Gastrocnemius medialis (tissue), 4 donors: Measurements from ENCODE around the gene SLF1. TPM values are rescaled to one million over a fixed set of nuclear protein-coding genes. Genes with fewer than 3 reads are reported as not detected.

Source experiments
- ATAC-seq, 2 donors: fragments of 150-250 bp; one replicate each; pipeline ENCODE4 v1.9.1; 2016
- DNase-seq, 2 donors: peaks; one replicate each; pipeline ENCODE4 v3.0.0-alpha.2; 2019
- H3K27ac ChIP-seq, 4 donors: fragments of 200-600 bp; sonication (generic); 1 replicate in 1 of 4; 2 replicates in 3 of 4; pipeline ENCODE4 v1.5.1; 2016 to 2018; ENCODE audit warnings: mild to moderate bottlenecking in 2 of 4, moderate library complexity in 1 of 4
- H3K27me3 ChIP-seq, 3 donors: fragments of 200-600 bp; sonication (generic) in 2 of 3; 1 replicate in 1 of 3; 2 replicates in 2 of 3; pipeline versions ENCODE4 v1.5.1 to v1.6.0; 2016 to 2019; ENCODE audit warnings: mild to moderate bottlenecking in 1 of 3, moderate library complexity in 1 of 3
- H3K36me3 ChIP-seq, 2 donors: fragments of 200-600 bp; sonication (generic) in 1 of 2; one replicate each; pipeline ENCODE4 v1.5.1; 2017 to 2018
- H3K4me1 ChIP-seq, 2 donors: fragments of 200-600 bp; sonication (generic) in 1 of 2; one replicate each; pipeline ENCODE4 v1.5.1; 2016 to 2017; ENCODE audit warnings: mild to moderate bottlenecking in 2 of 2
- H3K4me3 ChIP-seq, 4 donors: fragments of 200-600 bp; sonication (generic) in 3 of 4; 1 replicate in 1 of 4; 2 replicates in 3 of 4; pipeline ENCODE4 v1.5.1; 2016 to 2019; ENCODE audit warnings: mild to moderate bottlenecking in 2 of 4
- H3K9me3 ChIP-seq, 3 donors: fragments of 200-600 bp; sonication (generic) in 2 of 3; 1 replicate in 1 of 3; 2 replicates in 2 of 3; pipeline ENCODE4 v1.5.1; 2016 to 2019
- POLR2A ChIP-seq, 2 donors: fragments of 450-650 bp; IDR thresholded peaks; one replicate each; pipeline ENCODE4 v1.6.1; 2017; ENCODE audit warnings: antibody characterized with exemption in 2 of 2, mild to moderate bottlenecking in 2 of 2, moderate library complexity in 2 of 2
- in situ Hi-C, 4 donors: fragments of 200-750 bp; cut with MboI; loops; one replicate each; pipeline versions ENCODE4 v1.15.0 to v1.8.0; 2017; ENCODE audit warnings: low sequenced_read_pairs in 4 of 4
- intact Hi-C: fragments of 100-400 bp; cut with DNase I; formaldehyde crosslinking; loops from one replicate; pipeline ENCODE4 v1.15.1; 2023; ENCODE audit warnings: low total_unique reads
- total RNA-seq, 4 donors: library from RNA; depleted of rRNA; stranded (reverse); fragments of >200 nt; gene quantifications; one replicate each; pipeline versions ENCODE4 v1.1.0 to v1.2.3, GENCODE V29; 2016
- TF ChIP-seq, protein P1 (sequence below), 5 experiments: fragments of 450-650 bp in 3 of 5; fragments of 200-600 bp in 2 of 5; sonication (generic) in 2 of 5; IDR thresholded peaks in 4 of 5; conservative IDR thresholded peaks in 1 of 5; 1 replicate in 4 of 5; 2 replicates in 1 of 5; pipeline ENCODE4 v1.5.1; 2016 to 2019; ENCODE audit warnings: antibody characterized with exemption in 5 of 5, mild to moderate bottlenecking in 3 of 5, moderate library complexity in 3 of 5

Gene SLF1
- total RNA-seq, 4 donors from 2014 or later, result 1.0 to 2.6 (median 1.9) TPM

- DNase-seq, result no peak
- TF ChIP-seq, protein P1, sequence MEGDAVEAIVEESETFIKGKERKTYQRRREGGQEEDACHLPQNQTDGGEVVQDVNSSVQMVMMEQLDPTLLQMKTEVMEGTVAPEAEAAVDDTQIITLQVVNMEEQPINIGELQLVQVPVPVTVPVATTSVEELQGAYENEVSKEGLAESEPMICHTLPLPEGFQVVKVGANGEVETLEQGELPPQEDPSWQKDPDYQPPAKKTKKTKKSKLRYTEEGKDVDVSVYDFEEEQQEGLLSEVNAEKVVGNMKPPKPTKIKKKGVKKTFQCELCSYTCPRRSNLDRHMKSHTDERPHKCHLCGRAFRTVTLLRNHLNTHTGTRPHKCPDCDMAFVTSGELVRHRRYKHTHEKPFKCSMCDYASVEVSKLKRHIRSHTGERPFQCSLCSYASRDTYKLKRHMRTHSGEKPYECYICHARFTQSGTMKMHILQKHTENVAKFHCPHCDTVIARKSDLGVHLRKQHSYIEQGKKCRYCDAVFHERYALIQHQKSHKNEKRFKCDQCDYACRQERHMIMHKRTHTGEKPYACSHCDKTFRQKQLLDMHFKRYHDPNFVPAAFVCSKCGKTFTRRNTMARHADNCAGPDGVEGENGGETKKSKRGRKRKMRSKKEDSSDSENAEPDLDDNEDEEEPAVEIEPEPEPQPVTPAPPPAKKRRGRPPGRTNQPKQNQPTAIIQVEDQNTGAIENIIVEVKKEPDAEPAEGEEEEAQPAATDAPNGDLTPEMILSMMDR (IDR thresholded peaks at IDR 0.05 in 4 of 5, conservative IDR thresholded peaks at IDR 0.05 in 1 of 5), result no peak
- TF ChIP-seq POLR2A (IDR thresholded peaks at IDR 0.05), result no peak
- Histone ChIP-seq H3K36me3 (no peaks in the 10 kb centered on the region), H3K9me3 (no peaks in the 10 kb centered on the region), H3K4me1 (no peaks in the 10 kb centered on the region), H3K27me3 (no peaks in the 10 kb centered on the region), H3K27ac (no peak overlapping the region), H3K4me3 (no peak overlapping the region)
- ATAC-seq, result peak in 1 of 2 donors; percentile 53
- intact Hi-C loops (no loop called here), in situ Hi-C loops (no loop called here)
Observed at GRCh38 chr5:94707359-94707758, 88.9 kb downstream of the SLF1 start.

DNA sequence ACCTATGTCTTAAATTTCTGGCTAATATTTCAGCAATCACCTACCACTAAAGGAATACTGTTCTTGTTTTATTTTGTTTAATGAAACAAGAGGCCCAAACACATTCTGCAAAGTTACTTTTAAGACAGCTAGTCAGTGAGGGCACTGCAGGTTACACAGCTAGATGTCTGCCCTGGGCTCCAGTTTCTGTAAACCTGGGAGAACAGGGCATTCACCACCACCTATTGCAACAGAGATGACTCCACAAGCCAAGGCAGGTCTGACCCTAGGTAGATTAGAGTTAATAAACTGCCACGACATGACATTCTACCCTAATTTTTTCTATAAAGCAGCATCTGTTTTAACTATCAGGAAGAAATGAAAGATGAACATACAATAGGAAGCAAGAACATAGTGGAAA lies 90.8 kb downstream of the SLF1 start:
- Histone ChIP-seq H3K27me3 (no peaks in the 10 kb centered on the region), H3K4me3 (no peak overlapping the region), H3K27ac (no peak overlapping the region), H3K9me3 (no peaks in the 10 kb centered on the region), H3K4me1 (no peaks in the 10 kb centered on the region), H3K36me3 (peaks cover 0 to 3% of the 10 kb centered on the region in 2 donors)
- ATAC-seq (no peak), DNase-seq (no peak)
- in situ Hi-C loops (no loop called here), intact Hi-C loops (no loop called here)
- TF ChIP-seq POLR2A (IDR thresholded peaks at IDR 0.05), result no peak
- TF ChIP-seq, protein P1 (IDR thresholded peaks at IDR 0.05 in 4 of 5, conservative IDR thresholded peaks at IDR 0.05 in 1 of 5), result no peak

GRCh38 chr5:94711785-94712184 lies 93.3 kb downstream of the SLF1 start:
- no peak overlapping the region for H3K27ac ChIP-seq
- peaks cover 0 to 2% of the 10 kb centered on the region in 2 donors for H3K4me1 ChIP-seq
- H3K27me3 ChIP-seq, result no peaks in the 10 kb centered on the region
- in situ Hi-C loops (no loop called here), intact Hi-C loops (no loop called here)
- H3K4me3 ChIP-seq, result no peak overlapping the region
- DNase-seq (no peak), ATAC-seq (no peak)
- TF ChIP-seq, protein P1 (IDR thresholded peaks at IDR 0.05 in 4 of 5, conservative IDR thresholded peaks at IDR 0.05 in 1 of 5), result no peak
- TF ChIP-seq POLR2A (IDR thresholded peaks at IDR 0.05), result no peak
- peaks cover 0 to 3% of the 10 kb centered on the region in 2 donors for H3K36me3 ChIP-seq
- H3K9me3 ChIP-seq, result no peaks in the 10 kb centered on the region

DNA sequence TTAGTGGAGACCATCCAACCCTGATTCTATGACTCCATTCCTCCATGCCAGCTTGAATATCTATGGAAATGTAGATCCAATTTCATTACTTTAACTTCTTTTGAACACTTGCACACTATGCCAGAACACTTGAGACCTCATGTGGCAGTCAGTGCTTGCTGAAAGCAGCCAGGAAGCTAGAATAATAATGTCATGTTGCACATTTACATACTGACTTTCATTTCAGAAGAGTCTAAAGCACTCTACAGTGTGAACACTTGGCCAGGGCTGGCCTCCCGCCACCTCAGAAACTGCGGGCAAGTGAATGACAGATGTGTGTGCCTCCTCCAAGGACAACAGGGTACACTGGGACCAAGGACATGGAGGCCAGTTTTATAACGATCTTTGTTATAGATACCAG lies 97.3 kb downstream of the SLF1 start:
- Histone ChIP-seq H3K36me3 (peaks cover 0 to 3% of the 10 kb centered on the region in 2 donors), H3K4me1 (peaks cover 0 to 2% of the 10 kb centered on the region in 2 donors), H3K27ac (no peak overlapping the region), H3K4me3 (no peak overlapping the region), H3K27me3 (no peaks in the 10 kb centered on the region), H3K9me3 (no peaks in the 10 kb centered on the region)
- DNase-seq, result no peak
- in situ Hi-C loops, result no loop called here
- intact Hi-C loops, result no loop called here
- ATAC-seq, result no peak
- TF ChIP-seq, protein P1 (IDR thresholded peaks at IDR 0.05 in 4 of 5, conservative IDR thresholded peaks at IDR 0.05 in 1 of 5), result no peak
- no peak for TF ChIP-seq POLR2A (IDR thresholded peaks at IDR 0.05)

GRCh38 chr5:94725142-94725541 lies 106.7 kb downstream of the SLF1 start:
- ATAC-seq (no peak), DNase-seq (no peak)
- Histone ChIP-seq H3K27me3 (no peaks in the 10 kb centered on the region), H3K36me3 (no peaks in the 10 kb centered on the region), H3K27ac (no peak overlapping the region), H3K4me3 (no peak overlapping the region), H3K9me3 (no peaks in the 10 kb centered on the region), H3K4me1 (no peaks in the 10 kb centered on the region)
- no peak for TF ChIP-seq POLR2A (IDR thresholded peaks at IDR 0.05)
- TF ChIP-seq, protein P1 (IDR thresholded peaks at IDR 0.05 in 4 of 5, conservative IDR thresholded peaks at IDR 0.05 in 1 of 5), result no peak
- intact Hi-C loops (no loop called here), in situ Hi-C loops (no loop called here)
